HepG2 (cell line): ENCODE data around the gene GCN1. TPM values are rescaled to one million over a fixed set of nuclear protein-coding genes. Genes with fewer than 3 reads are reported as not detected.

Experiments
- CBX1 ChIP-seq: IDR thresholded peaks from one replicate; pipeline ENCODE4 v1.6.1; 2016; ENCODE audit warnings: antibody characterized with exemption, low read depth
- CHD4 ChIP-seq: fragments of 200-600 bp; sonication (generic); IDR thresholded peaks from 2 replicates; pipeline ENCODE4 v1.7.0; 2017; ENCODE audit warnings: mild to moderate bottlenecking, low read length, borderline replicate concordance
- ETS1 ChIP-seq: sonication (generic); formaldehyde crosslinking; IDR thresholded peaks from 2 replicates; pipeline ENCODE4 v1.4.0; 2020; ENCODE audit warnings: missing genetic modification reagents
- FOXA3 ChIP-seq: IDR thresholded peaks from 2 replicates; pipeline ENCODE4 v1.6.1; 2016; ENCODE audit warnings: missing genetic modification reagents, missing compliant biosample characterization
- FOXK1 ChIP-seq: sonication (generic); formaldehyde crosslinking; IDR thresholded peaks from 2 replicates; pipeline ENCODE4 v1.4.0; 2020; ENCODE audit warnings: low read depth, missing genetic modification reagents, borderline replicate concordance
- MED1 ChIP-seq: sonication (generic); formaldehyde crosslinking; IDR thresholded peaks from 2 replicates; pipeline ENCODE4 v1.4.0; 2020; ENCODE audit warnings: missing genetic modification reagents
- PRMT3 ChIP-seq: sonication (generic); formaldehyde crosslinking; IDR thresholded peaks from 2 replicates; pipeline ENCODE4 v1.8.1; 2022; ENCODE audit warnings: low read depth, mild to moderate bottlenecking, moderate library complexity, missing genetic modification reagents, borderline replicate concordance
- ZBTB7B ChIP-seq: sonication (generic); formaldehyde crosslinking; IDR thresholded peaks from 2 replicates; pipeline ENCODE4 v1.4.0; 2020; ENCODE audit warnings: missing genetic modification reagents
- ZC3H4 ChIP-seq: sonication (generic); formaldehyde crosslinking; IDR thresholded peaks from 2 replicates; pipeline ENCODE4 v1.4.0; 2020; ENCODE audit warnings: missing genetic modification reagents, borderline replicate concordance
- ZNF101 ChIP-seq: sonication (generic); formaldehyde crosslinking; IDR thresholded peaks from 2 replicates; pipeline ENCODE4 v1.4.0; 2020; ENCODE audit warnings: mild to moderate bottlenecking, low read depth, missing genetic modification reagents, borderline replicate concordance
- ZNF142 ChIP-seq: sonication (generic); formaldehyde crosslinking; IDR thresholded peaks from 2 replicates; pipeline ENCODE4 v1.4.0; 2020; ENCODE audit warnings: missing genetic modification reagents
- ZNF280D ChIP-seq: sonication (generic); formaldehyde crosslinking; IDR thresholded peaks from 2 replicates; pipeline ENCODE4 v1.5.1; 2020; ENCODE audit warnings: mild to moderate bottlenecking, missing genetic modification reagents
- ZNF317 ChIP-seq: sonication (generic); formaldehyde crosslinking; IDR thresholded peaks from 2 replicates; pipeline ENCODE4 v1.5.0; 2020; ENCODE audit warnings: mild to moderate bottlenecking, missing genetic modification reagents
- ZNF589 ChIP-seq: sonication (generic); formaldehyde crosslinking; conservative IDR thresholded peaks from 2 replicates; pipeline ENCODE4 v1.8.0; 2022; ENCODE audit warnings: mild to moderate bottlenecking, moderate library complexity, missing genetic modification reagents
- ZNF660 ChIP-seq: sonication (generic); formaldehyde crosslinking; IDR thresholded peaks from 2 replicates; pipeline ENCODE4 v1.5.1; 2020; ENCODE audit warnings: mild to moderate bottlenecking, low read depth, missing genetic modification reagents, borderline replicate concordance
- ZNF720 ChIP-seq: sonication (generic); formaldehyde crosslinking; IDR thresholded peaks from 2 replicates; pipeline ENCODE4 v1.4.0; 2020; ENCODE audit warnings: missing genetic modification reagents
- ZSCAN12 ChIP-seq: sonication (generic); formaldehyde crosslinking; IDR thresholded peaks from 2 replicates; pipeline ENCODE4 v1.9.0; 2021; ENCODE audit warnings: mild to moderate bottlenecking, missing genetic modification reagents
- polyA plus RNA-seq, 8 experiments: library from polyadenylated mRNA; depleted of rRNA in 3 of 8; stranded (reverse) in 7 of 8; unstranded in 1 of 8; fragments of >200 nt; fragmentation: Illumina TruSeq in 4 of 8; extraction: Trizol in 4 of 8; gene quantifications; 2 replicates each; pipeline versions ENCODE4 v1.2.1 to v1.2.3, GENCODE V29; 2011 to 2016; ENCODE audit warnings: low read depth in 4 of 8, missing spikeins in 1 of 8, mixed read lengths in 1 of 8; ENCODE audit not compliant: insufficient read depth in 1 of 8
- total RNA-seq, 5 experiments: library from RNA; depleted of rRNA; stranded (reverse); fragments of >200 nt; fragmentation: Illumina TruSeq; extraction: Trizol; gene quantifications; 2 replicates each; pipeline ENCODE4 v1.2.3, GENCODE V29; 2016; ENCODE audit warnings: low read depth in 1 of 5
- TF ChIP-seq, protein P1 (sequence below): sonication (generic); formaldehyde crosslinking; IDR thresholded peaks from 2 replicates; pipeline ENCODE4 v1.5.0; 2020; ENCODE audit warnings: missing genetic modification reagents

GCN1 gene
- total and polyA plus RNA-seq, 2 of the 13 experiments (the other 11 are each of a cell fraction or from before 2014, with no cell fraction given) = 58.2 to 83.0 TPM

GRCh38 chr12:120228041-120228290 is 33.5 kb upstream of the GCN1 start (continued):
- no peak for TF ChIP-seq ZNF660 (CRISPR knock-in tag)
- TF ChIP-seq MED1 (CRISPR knock-in tag) = peak; percentile 31; the same call in 1 of the 2 replicates
- TF ChIP-seq CHD4 = peak; percentile 90; the same call in 1 of the 2 replicates
- TF ChIP-seq PRMT3 (CRISPR knock-in tag) = no peak
- TF ChIP-seq ETS1 (CRISPR knock-in tag) = no peak
- no peak for TF ChIP-seq ZNF589 (CRISPR knock-in tag)
- no peak for TF ChIP-seq FOXA3 (CRISPR knock-in tag)
- TF ChIP-seq ZNF317 (CRISPR knock-in tag) = 0 out of 2 replicates have a peak, but pooled peaks have one; percentile 7
- TF ChIP-seq ZNF101 (CRISPR knock-in tag) = no peak
- no peak for TF ChIP-seq ZC3H4 (CRISPR knock-in tag)
- TF ChIP-seq ZSCAN12 (CRISPR knock-in tag) = no peak
- no peak for TF ChIP-seq FOXK1 (CRISPR knock-in tag)
- no peak for TF ChIP-seq ZNF280D (CRISPR knock-in tag)
- 0 out of 2 replicates have a peak, but pooled peaks have one; percentile 28 for TF ChIP-seq ZBTB7B (CRISPR knock-in tag)
- TF ChIP-seq CBX1 = no peak
- TF ChIP-seq, protein P1, sequence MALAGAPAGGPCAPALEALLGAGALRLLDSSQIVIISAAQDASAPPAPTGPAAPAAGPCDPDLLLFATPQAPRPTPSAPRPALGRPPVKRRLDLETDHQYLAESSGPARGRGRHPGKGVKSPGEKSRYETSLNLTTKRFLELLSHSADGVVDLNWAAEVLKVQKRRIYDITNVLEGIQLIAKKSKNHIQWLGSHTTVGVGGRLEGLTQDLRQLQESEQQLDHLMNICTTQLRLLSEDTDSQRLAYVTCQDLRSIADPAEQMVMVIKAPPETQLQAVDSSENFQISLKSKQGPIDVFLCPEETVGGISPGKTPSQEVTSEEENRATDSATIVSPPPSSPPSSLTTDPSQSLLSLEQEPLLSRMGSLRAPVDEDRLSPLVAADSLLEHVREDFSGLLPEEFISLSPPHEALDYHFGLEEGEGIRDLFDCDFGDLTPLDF (CRISPR knock-in tag) = no peak
- no peak for TF ChIP-seq ZNF142
- no peak for TF ChIP-seq ZNF720 (CRISPR knock-in tag)
